Hypothalamus (tissue), 51 donors: ENCODE results near the gene LRRC23.
A peak's percentile ranks its signal among the peaks of the same experiment; 100 is the strongest.

ENCODE experiments used
- DNase-seq, 51 donors: peaks; one replicate each; lab custom pipeline; 2025; lab: John Stamatoyannopoulos, UW

Gene LRRC23

DNA sequence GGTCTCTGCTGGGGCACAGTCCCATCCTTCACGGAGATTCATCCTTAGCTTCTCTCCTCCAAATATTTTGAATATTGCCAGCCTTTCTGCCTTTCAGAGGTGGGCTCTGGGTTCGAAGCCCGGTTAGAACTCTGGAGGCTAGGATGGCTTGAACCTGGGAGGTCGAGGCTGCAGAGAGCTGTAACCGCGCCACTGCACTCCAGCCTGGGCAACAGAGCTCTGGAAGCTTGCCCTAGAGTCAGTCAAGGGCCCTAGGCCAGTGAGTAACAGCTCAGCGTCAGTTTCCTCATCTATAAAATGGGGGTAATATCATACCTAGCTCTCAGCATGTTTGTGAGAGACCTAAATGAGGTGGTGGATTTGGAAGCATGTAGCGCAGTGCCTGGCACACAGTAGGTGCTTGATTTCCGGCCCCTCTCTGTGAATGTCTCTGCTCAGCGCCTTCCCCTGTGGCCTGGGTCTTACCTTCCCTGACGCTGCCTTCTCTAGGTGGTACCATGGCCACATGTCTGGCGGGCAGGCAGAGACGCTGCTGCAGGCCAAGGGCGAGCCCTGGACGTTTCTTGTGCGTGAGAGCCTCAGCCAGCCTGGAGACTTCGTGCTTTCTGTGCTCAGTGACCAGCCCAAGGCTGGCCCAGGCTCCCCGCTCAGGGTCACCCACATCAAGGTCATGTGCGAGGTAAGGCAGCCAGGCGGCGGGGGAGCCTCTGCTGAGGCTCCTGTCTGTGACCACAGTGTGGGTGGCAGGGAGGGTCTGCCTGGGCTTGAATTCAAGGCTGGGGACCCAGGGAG, 49.9 kb downstream of the LRRC23 start:
- DNase-seq = no peak

DNA sequence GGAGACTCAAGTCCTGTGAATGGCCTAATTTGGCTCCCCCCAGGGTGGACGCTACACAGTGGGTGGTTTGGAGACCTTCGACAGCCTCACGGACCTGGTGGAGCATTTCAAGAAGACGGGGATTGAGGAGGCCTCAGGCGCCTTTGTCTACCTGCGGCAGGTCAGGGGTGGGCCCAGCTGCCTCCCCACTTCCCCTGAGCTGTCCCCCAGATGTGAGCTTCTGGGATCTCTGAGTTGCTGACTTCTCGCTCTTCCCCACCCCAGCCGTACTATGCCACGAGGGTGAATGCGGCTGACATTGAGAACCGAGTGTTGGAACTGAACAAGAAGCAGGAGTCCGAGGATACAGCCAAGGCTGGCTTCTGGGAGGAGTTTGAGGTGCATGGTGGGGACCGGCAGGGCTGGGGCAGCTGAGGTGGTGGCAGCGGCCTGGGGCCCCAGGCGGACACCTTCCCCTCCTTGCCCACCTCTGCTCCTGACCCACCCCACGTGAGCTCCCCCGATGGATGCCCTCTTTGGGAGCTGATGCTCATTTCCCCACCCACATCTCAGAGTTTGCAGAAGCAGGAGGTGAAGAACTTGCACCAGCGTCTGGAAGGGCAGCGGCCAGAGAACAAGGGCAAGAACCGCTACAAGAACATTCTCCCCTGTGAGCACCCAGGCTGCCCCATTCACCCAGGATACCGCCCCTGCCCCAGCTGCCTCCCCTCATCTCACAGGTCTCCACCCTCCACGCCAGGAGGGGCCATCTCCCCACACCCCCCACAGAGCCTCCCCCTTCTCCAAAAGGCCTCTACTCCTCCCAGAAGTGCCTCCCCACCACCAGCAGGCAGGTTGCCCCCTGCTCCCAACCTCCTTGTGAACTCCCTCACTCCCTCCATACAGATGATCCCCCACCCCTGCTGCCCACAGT, 50.7 kb downstream of the LRRC23 start:
- no peak for DNase-seq

DNA sequence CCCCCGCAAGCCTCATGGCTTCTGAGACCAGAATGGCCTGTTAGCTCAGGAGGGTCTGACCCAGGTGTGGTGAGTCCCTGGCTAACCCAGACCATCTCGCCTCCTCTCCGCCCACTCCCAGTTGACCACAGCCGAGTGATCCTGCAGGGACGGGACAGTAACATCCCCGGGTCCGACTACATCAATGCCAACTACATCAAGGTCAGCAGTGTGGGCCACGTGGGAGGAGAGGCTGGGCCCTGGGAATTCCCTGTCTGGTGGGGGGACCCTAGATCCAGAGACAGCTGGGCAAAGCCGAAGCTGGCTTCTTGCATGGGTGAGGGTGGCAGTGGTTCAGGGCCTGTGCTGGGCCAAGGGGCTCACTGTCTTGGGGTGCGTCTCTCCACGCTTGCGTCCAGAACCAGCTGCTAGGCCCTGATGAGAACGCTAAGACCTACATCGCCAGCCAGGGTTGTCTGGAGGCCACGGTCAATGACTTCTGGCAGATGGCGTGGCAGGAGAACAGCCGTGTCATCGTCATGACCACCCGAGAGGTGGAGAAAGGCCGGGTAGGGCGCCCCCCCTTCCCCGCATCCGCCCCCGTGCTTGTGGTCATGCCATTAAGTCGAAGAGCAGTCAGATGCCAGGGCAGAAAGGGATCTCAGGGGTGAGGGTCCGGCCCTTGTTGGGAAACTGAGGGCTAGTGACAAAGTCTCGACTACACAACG, 51.6 kb downstream of the LRRC23 start:
- no peak for DNase-seq

DNA sequence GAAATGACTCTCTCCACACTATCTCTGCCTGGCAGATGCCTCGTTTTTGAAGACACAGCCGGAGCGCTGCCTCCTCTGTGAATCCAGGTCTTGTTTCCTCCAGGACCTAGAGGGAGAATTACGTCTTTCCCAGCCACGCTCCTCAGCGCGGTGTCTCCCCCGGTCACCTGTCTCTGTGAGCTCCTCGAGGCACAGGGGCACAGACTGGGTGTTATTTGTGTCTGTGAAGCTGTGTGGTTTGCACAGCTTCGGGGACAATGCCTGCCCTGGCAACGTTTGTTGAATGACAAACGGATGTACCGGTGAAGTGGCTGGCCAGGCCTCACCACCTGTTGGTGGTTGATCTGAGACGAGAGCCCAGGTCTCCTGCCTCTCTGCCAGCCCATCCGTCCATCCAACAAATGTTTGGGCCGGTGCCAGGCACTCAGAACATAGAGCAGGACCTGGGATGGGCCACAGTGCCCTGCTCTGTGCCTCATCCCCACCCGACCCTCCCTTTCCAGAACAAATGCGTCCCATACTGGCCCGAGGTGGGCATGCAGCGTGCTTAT, 52.6 kb downstream of the LRRC23 start:
- no peak for DNase-seq

DNA sequence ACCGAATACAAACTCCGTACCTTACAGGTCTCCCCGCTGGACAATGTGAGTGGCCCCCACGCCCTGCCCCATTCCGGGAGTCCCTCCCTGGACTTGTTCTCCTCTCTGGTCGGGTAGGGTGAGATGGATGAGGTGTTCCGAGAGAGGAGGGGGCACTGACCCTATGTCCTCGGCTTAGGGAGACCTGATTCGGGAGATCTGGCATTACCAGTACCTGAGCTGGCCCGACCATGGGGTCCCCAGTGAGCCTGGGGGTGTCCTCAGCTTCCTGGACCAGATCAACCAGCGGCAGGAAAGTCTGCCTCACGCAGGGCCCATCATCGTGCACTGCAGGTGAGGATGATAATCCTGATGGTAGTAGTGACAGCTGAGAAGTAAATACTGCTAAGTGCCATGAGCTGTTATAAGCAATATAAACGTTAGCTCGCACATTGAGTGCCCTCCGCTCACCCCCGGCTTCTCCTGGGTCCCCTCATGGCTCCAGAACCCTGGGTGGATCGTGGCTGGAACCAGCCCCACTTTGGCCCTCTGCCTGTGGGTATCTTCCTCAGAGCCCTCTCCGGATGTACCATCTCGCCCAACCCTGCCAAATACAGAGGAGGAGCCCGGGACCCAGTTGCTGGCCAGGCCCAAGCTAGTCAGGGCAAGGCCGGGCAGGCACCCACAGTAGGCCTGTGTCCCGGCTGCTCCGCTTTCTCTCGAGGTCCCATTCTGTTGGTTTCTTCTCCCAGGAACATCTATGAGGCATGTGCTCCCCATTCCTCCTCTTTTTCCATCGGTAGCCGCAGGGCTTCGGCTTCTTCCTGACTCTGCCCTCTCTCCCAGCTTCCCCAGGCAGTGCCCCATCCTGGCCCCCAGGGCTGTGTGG, 53.4 kb downstream of the LRRC23 start:
- DNase-seq = no peak

DNA sequence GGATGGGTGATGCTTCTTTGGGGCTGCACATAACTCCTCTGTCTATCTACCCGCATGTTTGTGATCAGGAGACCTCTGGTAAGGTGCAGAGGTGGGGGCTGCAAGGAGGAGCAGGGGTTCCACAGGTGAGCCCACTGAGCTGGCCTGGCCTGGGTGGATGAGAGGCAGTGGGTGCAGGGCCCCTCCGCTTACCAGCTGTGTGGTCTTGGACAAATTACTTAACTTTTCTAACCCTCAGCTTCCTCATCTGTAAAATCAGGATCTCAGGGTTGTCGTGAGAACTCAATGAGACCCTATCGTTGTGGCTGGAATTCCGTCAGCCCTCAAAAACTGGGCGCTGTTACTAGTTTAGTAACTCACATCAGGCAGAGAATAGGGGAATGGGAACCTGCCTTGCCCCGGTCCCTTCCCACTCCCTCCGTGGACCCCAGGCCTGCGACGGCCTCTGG, 54.0 kb downstream of the LRRC23 start:
- DNase-seq = no peak

DNA sequence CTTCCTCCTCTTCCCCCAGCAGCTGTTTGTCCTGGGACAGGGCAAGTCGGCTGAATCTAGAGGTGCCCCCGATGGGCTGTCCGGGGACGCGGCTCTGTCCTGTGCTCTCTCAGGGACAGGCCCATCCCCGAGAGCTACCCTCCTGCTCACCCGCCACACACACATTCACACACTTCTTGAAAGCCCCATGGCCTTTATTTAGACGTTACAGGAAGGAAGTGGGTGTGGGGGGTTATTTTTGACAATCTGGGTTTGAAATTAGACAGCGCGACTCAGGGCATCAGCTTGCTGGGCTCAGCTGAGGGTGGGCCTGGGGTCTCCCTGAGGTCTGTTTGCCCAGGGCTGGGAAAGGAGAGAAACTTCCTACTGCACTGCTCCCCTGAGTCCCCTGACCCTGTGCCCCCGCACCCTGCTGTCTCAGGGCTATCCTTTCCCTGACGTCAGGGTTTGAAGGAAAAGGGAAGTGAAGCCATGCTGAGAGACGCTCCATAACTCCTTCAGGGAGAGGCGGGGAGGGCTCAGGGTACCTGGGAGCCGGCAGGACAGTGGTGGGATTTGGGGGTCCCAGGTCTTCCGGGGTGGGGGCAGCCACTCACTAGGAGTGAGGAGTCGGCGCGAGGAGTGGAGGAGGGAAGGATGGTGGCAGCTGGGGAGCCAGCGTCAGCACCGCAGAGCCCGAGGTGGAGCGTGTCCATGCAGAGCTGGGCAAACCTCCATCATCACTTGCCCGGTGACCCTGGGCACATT, 54.6 kb downstream of the LRRC23 start:
- DNase-seq = peak in 4 of 51 donors; percentile 14 to 24 (median 19)

DNA sequence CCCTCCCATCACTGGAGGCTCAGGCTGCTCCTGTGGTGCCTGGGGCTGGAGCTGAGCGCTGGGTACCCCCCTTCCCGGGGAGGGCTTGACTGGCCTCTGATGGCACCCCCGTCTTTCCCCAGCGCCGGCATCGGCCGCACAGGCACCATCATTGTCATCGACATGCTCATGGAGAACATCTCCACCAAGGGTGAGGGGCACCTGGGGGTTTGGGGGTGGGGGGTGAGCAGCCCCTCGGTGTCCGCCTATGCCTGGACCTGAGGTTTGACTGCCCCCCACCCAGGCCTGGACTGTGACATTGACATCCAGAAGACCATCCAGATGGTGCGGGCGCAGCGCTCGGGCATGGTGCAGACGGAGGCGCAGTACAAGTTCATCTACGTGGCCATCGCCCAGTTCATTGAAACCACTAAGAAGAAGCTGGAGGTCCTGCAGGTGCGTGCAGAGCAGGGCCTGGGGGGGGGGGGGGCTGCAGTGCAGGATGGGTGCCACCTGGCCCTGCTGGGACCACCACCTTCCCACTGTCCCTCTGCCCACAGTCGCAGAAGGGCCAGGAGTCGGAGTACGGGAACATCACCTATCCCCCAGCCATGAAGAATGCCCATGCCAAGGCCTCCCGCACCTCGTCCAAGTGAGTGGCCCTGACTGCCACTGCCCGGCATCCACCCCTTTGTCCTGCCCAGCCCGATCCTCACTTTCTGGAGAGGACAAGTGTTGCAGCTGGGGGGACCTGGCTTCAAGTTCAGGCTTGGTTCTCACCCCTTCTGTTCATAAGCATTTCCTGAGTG, 55.4 kb downstream of the LRRC23 start:
- no peak for DNase-seq

DNA sequence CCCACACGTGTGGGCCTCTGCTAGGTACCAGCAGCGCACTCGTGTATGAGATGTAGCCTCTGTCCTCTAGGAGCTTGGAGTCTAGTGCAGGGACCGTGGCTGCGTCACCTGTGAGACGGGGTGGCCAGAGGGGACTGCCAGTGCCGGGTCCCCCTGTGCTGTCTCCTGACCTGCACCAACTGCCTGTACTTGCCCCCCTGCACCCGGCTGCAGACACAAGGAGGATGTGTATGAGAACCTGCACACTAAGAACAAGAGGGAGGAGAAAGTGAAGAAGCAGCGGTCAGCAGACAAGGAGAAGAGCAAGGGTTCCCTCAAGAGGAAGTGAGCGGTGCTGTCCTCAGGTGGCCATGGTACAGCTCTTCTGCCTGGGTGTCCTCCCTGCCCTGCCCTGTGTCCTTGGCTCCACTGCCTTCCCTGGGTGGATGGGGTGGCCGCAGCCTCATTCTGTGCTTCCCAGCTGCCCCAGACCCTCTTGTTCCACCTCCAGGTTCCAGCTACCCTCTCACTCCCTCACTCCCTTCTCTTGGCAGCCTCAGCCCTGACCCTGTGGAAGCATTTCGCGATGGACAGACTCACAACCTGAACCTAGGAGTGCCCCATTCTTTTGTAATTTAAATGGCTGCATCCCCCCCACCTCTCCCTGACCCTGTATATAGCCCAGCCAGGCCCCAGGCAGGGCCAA, 56.1 kb downstream of the LRRC23 start:
- DNase-seq = no peak

DNA sequence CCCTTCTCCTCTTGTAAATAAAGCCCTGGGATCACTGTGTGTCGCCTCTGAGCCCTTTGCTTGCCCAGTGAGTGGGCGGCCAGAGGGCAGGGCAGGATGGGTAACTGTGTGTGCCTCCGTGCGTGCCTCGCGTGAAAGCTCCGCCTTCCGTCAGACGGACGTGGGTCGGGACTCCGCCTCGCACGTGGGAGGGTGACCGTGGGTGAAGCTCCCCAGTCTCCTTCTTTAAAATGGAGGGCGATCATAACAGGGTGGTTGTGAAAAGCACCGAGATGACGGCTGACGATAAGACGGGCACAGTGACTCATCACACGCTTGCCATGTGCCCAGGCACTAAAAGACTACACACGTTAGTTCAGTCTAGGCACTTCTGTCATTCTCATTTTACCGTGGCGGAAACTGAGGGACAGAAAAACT, 56.7 kb downstream of the LRRC23 start:
- no peak for DNase-seq

DNA sequence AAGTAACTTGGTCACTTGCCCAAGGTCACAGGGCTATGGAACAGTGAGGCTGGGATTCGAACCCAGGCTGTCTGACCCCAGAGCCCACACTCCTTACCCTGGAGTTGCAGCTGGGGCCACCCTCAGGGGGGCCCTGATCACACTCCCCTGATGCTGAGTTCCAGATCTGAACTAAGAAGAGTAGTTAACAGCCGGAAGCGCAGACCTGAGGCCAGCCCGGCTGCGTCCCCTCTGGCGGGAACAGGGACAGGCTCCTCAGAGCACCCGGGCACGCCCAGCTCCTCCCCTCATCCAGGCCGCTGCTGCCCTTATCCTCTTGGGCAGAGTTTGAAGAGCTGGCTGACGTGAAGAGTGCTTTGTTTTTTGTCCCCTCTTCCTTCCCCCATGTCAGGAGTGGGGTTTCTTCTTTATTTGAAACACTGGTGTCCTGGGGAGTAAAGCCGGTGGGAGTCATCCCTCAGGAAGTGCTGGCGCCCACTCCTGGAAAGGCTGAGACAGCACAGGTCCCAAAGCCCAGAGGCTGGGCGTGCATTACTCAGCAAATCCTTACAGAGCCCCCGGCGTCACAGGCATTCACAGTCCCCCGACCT, 57.2 kb downstream of the LRRC23 start:
- peak in 11 of 51 donors; percentile 10 to 42 (median 25) for DNase-seq

DNA sequence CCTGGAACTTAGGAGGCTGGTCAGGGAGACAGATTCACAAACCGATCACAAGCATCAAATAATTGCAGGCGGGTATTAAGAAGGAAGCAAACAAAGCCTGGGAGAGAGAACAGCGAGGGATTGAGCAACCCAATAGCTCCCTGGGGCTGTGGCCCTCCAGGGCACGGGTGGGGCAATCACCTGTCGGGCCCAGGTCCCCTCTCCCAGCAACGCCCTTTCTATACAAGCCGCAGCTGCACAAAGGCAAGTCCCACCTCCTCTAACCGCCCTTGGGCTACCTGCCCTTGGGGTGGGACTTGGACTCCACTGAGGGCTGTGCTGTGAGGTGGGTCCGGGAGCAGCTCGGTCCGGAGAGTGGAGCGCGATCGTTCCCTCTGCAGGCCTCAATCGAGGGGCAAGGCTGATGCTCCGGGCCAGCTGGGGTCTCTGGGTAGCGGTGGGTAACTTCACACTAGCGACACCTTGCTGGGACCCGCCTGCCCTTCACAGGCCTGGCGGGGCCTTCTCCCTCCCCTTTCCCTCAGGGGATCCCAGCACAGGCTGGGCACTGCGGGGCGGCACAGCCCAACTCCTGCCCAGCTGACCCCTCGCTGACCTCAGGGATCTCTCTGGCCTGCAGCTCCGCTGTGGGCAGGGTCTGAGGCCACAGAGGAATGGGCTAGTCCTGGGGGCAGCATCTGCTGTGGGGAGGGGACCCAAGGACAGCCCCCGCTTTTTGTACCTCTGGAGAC, 57.8 kb downstream of the LRRC23 start:
- no peak for DNase-seq

DNA sequence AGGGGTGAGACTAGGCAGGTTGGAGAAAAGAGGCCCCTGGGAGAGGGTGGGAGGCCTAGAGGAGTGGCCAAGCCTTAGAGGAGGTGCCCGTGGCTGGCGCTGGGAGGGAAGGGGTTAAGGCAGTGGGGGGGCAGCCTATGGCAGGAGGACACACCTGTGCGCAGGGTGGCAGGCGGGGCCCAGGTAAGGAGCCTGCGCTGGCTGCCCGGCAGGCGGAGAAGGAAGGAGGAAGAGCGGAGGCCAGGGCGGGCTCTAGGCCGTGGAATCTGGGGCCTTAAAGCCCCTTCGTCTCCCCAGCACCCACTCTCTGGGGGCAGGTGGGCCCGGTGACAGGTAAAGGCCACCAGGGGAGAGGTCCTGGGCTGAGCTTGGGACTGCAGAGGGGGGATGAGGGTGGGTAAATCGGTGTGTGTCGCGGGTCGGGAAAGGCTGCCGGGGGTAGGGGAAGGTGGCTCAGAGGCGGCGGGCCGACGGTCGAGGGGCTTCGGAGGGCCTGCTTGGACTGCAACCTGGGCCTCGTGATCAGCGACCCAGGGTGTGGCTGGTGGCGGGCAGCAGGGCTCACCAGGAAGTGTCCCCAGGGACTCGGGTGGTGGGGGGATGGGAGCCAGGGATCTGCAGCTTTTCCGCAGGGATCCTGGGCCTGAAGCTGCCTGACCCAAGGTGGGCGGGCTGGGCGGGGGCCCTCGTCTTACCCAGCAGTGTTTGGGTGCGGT, 58.6 kb downstream of the LRRC23 start:
- no peak for DNase-seq
